CMK (cell line): Measurements from ENCODE around the gene LEF1.
"Not testable (repeated sequence)": the region's sequence is repeated elsewhere in the genome, so short reads cannot be mapped to it uniquely, and the experiment has no call there.

ENCODE experiments used
- DNase-seq: peaks from one replicate; pipeline ENCODE4 v3.0.0-alpha.2; 2010; ENCODE audit warnings: low read depth

LEF1 gene

DNA sequence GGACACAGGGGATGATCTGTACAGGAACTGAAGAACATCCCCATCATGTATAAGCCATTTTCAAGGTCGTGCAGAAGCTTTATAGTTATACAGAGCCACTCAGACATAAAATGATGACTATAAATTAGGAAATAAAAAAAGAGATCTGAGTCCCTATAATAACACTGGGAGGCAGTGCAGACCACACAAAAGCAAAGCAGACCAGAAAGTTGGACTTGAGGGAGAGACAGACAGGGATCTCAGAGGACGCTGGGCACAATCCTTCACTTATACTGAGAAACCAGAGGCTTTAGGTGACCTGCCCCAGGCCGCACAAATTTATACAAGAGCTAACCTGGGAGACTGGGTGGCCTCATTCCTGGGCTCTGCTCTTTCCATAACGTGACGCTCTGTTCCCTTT, 108.6 kb downstream of the LEF1 start:
- DNase-seq = no peak

DNA sequence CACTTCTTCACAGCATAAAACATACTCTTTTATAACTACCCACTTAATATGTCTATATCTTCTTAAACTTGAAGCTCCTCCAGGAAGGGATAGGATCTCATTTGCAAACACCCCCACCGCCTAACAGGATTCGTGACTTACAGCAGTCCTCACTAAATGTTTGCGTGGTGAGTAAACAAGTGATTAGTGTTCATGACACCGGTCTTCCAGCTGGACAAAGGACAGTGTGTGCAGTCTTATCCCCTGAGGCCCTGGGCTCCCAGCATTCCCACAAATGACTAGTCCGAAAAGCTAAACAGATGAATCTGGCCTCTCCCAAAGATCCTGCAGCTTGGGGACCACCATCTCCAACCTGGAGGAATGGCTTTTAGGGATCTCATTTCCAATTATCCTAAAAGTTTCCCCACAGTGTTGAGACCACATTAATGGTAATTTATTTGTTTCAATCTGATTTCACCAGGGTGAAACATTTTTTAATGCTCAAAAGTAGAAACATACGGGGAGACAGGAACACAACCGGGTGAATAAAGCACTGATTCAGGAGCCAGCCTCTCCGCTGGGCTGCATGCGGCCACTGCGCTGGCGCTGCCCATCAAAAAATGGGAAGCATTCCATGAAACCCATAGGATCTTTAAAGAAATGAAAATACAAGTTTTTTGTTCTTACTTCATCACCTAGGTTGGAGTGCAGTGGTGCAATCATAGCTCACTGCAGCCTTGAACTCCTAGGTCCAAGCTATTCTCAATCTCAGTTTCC, 109.9 kb downstream of the LEF1 start:
- DNase-seq = no peak

GRCh38 chr4:108056418-108056817, 112.3 kb downstream of the LEF1 start:
- no peak for DNase-seq

DNA sequence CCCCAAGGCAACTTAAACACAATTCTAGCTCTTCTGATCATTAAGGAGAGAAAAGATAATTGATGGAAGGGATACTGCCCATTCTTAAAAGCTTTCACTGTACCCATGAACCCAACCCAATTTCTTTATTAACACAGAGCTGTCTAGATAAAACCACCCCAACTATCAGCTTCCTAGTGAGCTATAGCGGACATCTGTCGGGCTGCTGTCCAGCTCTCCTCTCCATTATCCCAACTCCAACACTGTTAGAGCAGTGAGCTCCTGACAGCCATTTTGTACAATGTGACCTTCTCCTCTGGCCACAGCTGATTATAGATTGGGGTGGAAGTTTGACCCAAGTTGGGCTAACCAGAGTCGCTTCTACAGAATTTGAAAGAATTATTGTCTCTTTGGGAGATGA, 112.9 kb downstream of the LEF1 start:
- DNase-seq = no peak

DNA sequence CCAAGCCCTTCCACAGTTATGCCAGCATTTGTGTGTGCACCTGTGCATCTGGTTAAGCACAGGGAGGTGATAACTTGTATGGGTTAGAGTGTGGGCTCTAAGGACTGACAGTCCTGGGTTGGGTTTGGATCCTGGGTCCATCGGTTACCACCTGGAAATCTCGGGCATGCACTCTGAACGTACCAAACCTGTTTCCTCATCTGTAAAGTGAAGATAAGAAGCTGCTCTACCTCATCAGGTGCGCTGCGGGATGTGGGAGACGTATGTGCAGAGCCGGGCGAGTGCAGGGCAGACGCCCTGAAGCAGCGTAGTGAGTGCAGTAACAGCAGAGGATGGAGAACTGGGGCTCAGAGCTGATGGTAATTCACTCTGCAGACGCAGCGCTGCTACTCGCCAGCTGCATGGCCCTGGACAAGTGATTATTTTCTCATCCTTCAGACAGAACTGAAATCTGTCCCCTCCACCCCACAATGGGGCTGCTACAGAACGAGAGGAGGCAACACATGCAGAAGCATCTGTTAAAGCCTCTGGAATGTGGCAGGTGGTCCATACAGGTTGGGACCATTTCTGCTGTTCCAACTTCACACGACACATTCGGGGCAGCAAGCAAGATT, 114.6 kb downstream of the LEF1 start:
- DNase-seq = no peak

DNA sequence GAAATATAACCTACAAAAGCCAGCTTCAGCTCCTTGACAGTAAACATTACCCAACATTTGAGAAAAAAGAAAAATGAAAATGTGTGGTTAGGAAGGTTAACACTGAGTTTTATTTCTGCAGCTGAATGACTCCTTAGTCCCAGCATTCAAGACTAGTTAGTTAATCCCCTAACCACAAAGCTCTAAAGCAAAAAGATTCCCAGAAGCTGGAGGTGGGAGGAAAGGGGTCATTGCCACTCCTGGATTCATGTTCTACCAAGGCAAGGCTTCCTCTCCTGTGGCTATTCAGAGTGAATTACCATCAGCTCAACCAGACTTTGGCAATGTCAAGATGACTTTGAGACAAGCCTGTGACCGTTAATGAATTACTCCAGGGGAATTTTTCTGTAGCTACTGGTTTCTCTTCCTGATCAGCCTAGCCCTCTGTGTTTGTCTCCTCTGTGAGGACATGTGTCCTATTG, 115.5 kb downstream of the LEF1 start:
- DNase-seq = no peak

- DNase-seq = no peak
Measured at GRCh38 chr4:108052558-108053120, 116.1 kb downstream of the LEF1 start.

- DNase-seq = no peak
Measured at GRCh38 chr4:108051343-108051742, 117.4 kb downstream of the LEF1 start.

GRCh38 chr4:108050166-108051111, 118.3 kb downstream of the LEF1 start:
- not testable (repeated sequence) for DNase-seq

DNA sequence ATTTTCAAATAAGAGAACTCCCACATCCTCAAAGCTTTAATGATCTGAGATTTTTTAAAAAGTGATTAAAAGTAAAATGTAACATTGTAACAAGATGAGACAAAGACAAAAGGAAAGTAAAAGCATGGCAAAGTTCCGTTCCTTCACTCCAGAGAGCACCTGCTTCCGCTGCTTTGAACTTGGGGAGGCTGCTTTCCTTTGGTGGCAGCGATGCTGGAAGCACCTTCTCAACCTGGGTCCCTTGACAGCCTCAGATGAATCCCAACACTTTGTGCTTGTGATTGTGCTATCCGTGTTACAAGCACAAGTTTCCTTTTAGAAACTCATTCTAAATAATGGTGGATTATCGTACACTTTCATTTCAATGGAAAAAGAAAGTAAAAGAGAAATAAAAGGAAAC, 119.3 kb downstream of the LEF1 start:
- DNase-seq = no peak

GRCh38 chr4:108048997-108049396, 119.7 kb downstream of the LEF1 start:
- DNase-seq = no peak

DNA sequence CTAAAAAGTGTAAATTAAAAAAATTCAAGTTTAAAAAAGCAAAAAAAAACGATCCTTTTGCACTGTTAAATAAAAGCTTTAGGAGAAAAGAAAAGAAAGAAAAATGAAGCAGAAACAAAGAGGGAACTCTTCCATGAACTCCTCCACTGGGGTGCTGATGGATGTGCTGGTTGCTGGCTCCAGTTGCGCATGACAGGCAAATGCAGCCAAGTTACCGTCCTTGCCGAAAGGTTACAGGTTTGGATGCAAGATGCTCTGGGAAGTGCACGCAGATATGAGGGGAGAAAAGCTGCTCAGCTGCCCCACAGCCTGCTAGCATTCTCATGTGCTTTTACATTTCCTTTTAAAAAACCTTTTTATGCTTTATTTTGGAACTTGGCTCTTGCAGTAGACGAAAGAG, 120.6 kb downstream of the LEF1 start:
- DNase-seq = no peak

GRCh38 chr4:108047199-108047598, 121.5 kb downstream of the LEF1 start:
- DNase-seq = no peak

GRCh38 chr4:108045687-108046024, 123.1 kb downstream of the LEF1 start:
- no peak for DNase-seq

- no peak for DNase-seq
Measured at GRCh38 chr4:108044951-108045686, 123.6 kb downstream of the LEF1 start.

DNA sequence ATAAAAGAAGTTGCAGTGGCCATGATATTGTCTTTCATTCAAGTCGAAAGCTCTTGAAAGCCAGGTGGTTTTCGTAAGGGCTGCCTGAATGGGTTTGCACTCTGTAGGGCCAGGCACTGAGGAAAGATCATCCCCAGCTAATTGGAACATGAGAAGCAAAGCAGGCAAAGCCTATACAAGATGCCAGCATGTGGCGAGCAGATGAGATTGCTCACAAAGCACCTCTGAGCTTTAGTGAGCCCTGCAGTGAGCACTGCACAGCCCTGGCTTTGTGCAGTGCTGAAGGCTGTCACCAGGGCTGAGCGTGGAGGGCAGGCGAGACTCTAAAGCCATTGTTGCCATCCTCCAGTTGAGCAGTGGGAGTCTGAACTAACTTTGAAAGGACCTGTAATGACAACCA, 125.2 kb downstream of the LEF1 start:
- no peak for DNase-seq

GRCh38 chr4:108042927-108043326, 125.8 kb downstream of the LEF1 start:
- no peak for DNase-seq

- no peak for DNase-seq
Measured at GRCh38 chr4:108037884-108038283, 130.8 kb downstream of the LEF1 start.

GRCh38 chr4:108036213-108036612, 132.5 kb downstream of the LEF1 start:
- no peak for DNase-seq

DNA sequence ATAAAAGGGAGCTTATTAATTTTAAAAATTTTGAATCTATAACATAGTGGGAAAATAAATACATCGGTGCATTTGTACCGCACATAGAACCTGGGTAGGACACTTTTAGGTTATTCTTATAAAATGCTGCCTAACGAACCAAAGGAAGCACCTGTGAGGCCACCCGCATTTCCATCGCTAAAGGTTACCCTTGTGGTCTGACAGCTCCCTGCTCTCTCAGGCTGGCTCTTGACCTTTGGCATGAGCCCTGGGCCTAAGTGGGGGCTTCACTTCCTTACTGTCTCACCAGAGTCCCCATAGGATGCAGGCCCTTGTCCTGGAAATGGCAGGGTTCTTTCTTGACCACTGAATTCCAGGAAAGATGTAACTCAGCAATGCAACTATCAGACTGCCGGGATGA, 133.0 kb downstream of the LEF1 start:
- DNase-seq = no peak

- no peak for DNase-seq
Measured at GRCh38 chr4:108034565-108034964, 134.2 kb downstream of the LEF1 start.

DNA sequence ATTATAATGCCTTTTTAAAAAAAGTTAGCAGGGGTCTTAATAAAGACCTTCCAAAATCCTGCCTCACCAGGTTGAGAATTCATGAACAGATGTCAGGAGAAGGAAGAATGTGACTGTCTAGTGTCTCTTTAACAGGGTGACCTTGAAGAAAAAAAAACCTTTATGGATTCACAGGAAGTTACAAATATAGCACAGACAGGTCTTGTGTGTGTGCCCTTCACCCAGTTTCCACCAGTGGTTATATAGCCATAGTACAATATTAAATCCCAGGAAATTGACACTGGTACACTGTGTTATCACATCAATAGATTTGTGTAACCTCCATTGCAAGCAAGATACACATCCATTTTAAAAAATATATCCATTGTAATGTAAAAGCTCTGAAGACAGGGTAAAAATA, 135.4 kb downstream of the LEF1 start:
- DNase-seq = no peak
